Epidermal melanocyte (primary cell): Measurements from ENCODE around the gene CNTN5.

ENCODE experiments used
- DNase-seq: peaks from one replicate; pipeline ENCODE4 v3.0.0; 2011; ENCODE audit warnings: low spot score; ENCODE audit not compliant: insufficient read length

Gene CNTN5

GRCh38 chr11:100302824-100303223 is 1282.1 kb downstream of the CNTN5 start:
- DNase-seq, result no peak

- no peak for DNase-seq
Measured at GRCh38 chr11:100303897-100304296, 1283.1 kb downstream of the CNTN5 start.

- no peak for DNase-seq
Measured at GRCh38 chr11:100308202-100308601, 1287.5 kb downstream of the CNTN5 start.

GRCh38 chr11:100315946-100316345 is 1295.2 kb downstream of the CNTN5 start:
- DNase-seq, result no peak

- no peak for DNase-seq
Measured at GRCh38 chr11:100316952-100317351, 1296.2 kb downstream of the CNTN5 start.

- no peak for DNase-seq
Measured at GRCh38 chr11:100319691-100320090, 1298.9 kb downstream of the CNTN5 start.

DNA sequence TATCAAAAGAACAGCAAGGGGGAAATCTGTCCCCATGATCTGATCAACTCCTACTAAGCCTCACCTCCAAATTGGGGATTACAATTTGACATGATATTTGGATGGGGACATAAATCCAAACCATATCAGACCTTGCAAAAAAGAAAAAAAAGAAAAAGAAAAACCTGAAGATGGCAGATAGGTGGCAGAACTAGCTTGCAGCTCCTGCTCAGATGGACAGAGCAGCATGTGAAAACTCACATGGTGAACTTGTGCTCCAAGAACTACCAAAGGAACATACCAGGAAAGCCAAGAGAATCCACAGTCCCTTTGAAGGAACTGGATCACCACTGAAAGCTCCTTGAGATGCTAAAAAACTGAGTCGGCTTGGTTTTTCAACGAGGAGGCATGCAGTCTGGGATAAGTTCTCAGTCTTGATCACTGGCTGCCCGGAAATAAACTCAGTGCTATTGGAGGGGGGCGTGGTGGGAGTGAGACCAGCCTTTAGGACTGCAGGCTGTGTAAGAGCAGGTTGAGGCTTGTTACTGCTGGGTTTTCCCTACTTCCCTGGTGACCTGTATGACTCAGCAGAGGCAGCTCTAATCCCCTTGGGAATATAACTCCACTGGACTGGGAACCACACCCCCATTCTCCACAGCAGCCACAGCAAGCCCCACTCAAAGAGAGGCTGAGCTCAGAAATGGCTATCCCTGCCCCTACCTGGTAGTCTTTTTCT is 1308.0 kb downstream of the CNTN5 start:
- DNase-seq, result no peak

- no peak for DNase-seq
Measured at GRCh38 chr11:100329352-100329751, 1308.6 kb downstream of the CNTN5 start.

DNA sequence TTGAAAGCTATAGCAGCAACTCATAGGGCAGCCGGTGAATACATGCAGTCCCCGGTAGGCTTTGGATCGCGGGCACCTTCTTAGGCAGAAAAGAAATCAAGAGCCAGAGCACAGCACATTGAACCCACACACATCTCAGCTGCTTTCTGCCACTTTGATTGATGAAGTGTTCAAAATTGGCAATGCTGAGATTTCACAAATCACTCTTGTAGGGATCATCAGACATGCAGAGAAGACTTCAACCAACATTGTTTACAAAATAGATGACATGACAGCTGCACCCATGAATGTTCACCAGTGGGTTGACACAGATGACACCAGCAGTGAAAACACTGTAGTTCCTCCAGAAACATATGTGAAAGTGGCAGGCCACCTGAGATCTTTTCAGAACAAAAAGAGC is 1316.1 kb downstream of the CNTN5 start:
- DNase-seq, result no peak

GRCh38 chr11:100338144-100338840 is 1317.5 kb downstream of the CNTN5 start:
- no peak for DNase-seq

GRCh38 chr11:100340466-100341319 is 1319.9 kb downstream of the CNTN5 start:
- DNase-seq, result no peak

- no peak for DNase-seq
Measured at GRCh38 chr11:100353083-100353482, 1332.3 kb downstream of the CNTN5 start.

GRCh38 chr11:100354736-100355135 is 1334.0 kb downstream of the CNTN5 start:
- no peak for DNase-seq

DNA sequence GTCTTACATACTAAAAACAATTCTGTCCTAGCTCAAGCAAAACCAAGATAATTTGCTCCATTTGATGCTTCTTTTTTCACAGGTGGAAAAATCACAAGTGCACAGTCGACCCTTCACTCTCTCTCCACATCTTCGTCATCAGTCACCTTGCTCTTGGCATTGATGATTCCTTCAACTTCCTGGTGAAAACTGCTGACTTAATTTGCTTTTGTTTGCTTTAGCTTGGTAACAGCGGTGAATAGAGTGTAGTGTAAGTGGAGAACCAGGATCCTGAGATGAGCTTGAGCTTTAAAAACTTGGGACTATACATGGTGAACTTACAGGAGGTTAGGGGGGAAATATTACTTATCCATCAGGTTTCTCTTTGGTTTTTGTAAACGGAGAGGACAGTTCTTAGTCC is 1335.3 kb downstream of the CNTN5 start:
- DNase-seq, result no peak

- no peak for DNase-seq
Measured at GRCh38 chr11:100359281-100359680, 1338.5 kb downstream of the CNTN5 start.

GRCh38 chr11:100367892-100368291 is 1347.1 kb downstream of the CNTN5 start:
- DNase-seq, result no peak

- no peak for DNase-seq
Measured at GRCh38 chr11:100383357-100383865, 1362.7 kb downstream of the CNTN5 start.

GRCh38 chr11:100396266-100396665 is 1375.5 kb downstream of the CNTN5 start:
- no peak for DNase-seq

DNA sequence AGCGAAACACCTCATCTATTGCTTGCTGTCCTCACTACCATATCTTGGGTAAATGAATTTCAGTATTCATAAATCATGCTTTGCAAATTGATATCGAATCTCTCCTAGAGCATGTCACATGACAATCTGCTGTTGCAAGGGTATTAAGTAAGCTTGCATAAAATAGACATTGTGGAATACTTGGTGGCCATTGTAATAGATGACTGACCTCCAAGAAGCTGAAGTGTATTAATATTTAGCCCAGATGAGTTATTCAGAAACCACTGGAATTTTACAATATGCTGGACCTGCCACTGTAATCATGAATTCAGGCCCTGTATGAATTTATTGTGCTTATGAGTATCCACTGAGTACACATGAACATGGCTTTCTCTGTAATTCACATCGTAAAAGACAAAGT is 1376.7 kb downstream of the CNTN5 start:
- no peak for DNase-seq

DNA sequence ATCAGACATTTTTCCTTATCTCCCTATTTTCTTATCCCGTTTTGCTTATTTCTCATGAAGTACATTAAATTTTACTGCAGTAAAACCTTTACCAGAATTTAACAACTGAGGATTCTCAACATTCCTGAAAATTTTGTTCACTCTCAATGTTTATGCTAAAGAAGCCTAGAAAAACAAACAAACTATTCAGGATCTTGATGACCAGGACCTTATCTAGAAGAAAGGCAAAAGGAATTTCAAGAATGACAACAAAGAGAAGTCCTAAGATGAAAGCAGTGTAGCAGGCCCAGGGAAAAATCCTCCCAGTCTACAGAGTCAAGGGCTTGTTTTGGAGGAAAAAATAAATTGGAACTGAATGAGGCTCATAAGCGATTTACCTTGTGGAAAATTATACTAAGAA is 1383.1 kb downstream of the CNTN5 start:
- DNase-seq, result no peak

DNA sequence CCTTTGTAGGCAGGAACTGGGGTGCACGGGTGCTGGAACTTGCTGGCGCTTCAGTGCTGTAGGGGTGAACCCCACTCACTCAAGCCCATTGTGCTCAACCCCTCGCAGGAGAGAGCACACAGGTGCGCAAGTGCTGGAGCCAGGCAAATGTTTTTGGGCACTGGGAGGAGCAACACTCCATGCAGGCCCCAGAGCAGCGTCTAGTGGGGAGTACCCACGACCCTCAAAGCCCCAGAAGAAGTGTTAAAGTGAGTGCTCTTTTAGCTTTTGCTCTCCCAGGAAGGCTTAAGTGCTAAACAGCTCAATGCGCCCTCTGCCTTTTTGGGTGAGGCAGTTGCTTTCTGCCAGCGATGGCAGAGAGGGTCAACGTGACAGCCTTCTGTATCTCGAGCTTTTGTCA is 1384.2 kb downstream of the CNTN5 start:
- DNase-seq, result no peak
